ENCODE results near the gene WASHC4. TPM values are rescaled to one million over a fixed set of nuclear protein-coding genes. Genes with fewer than 3 reads are reported as not detected.

WASHC4 gene
- total RNA-seq, 2 experiments from 2014 or later, result 32.5 to 33.6 TPM

GRCh38 chr12:105104762-105105161 is 2.8 kb upstream of the WASHC4 start:
- H3K4me3 Mint-ChIP-seq, result no peak overlapping the region
- peaks cover 4 to 9% of the 10 kb centered on the region in 2 experiments for H3K27me3 ChIP-seq (ENCODE audit: control insufficient read depth in 1 of 2, insufficient read depth in 2 of 2, low read length in 2 of 2)
- H3K4me1 ChIP-seq (ENCODE audit: insufficient read depth, low read length), result peaks cover 12% of the 10 kb centered on the region
- H3K36me3 ChIP-seq (ENCODE audit: insufficient read depth, low read length), result no peaks in the 10 kb centered on the region
- no peak overlapping the region for H3K27ac Mint-ChIP-seq
- no peak overlapping the region for H3K27ac ChIP-seq (ENCODE audit: low read depth in 1 of 2, low read length in 2 of 2)
- ATAC-seq (ENCODE audit: poor library complexity) (no peak), DNase-seq (no peak)
- H3K36me3 Mint-ChIP-seq (ENCODE audit: low read depth), result peaks cover 16% of the 10 kb centered on the region
- H3K9me3 Mint-ChIP-seq, result no peaks in the 10 kb centered on the region
- H3K4me3 ChIP-seq (ENCODE audit: low read length), result no peak overlapping the region
- no peak for TF ChIP-seq CTCF (IDR thresholded peaks at IDR 0.05)
- no peaks in the 10 kb centered on the region for H3K9me3 ChIP-seq (ENCODE audit: control insufficient read depth in 1 of 2, insufficient read depth in 1 of 2, low read length in 2 of 2)
- H3K4me1 Mint-ChIP-seq (ENCODE audit: low read depth), result peaks cover 27% of the 10 kb centered on the region
- ChIA-PET POLR2A (no interaction called here), CTCF (no interaction called here)
- H3K27me3 Mint-ChIP-seq, result peaks cover 42% of the 10 kb centered on the region
- intact Hi-C loops (cut with DNase I, micrococcal nuclease), result loop anchor here in 1 of 2 experiments (5.0 to 10.0 kb wide), 8 partner anchors 128 to 1988 kb away; partner anchors contain the start of genes C12orf75, CRY1, EID3 and HCFC2

- POLR2A ChIA-PET, result interaction anchor here (1.4 to 1.8 kb wide), 2 partner anchors 386 to 969 kb away, joined by 4 to 17 read pairs; partner anchors contain the start of gene NFYB
- DNase-seq (peak in 2 of 14 experiments; percentile 10), ATAC-seq (ENCODE audit: poor library complexity) (no peak)
- CTCF ChIA-PET, result interaction anchor here (1.0 kb wide), 1 partner anchor 725 kb away, joined by 3 read pairs; no protein-coding TSS in a partner anchor
- Mint-ChIP-seq H3K9me3 (no peaks in the 10 kb centered on the region), H3K36me3 (ENCODE audit: low read depth) (peaks cover 24% of the 10 kb centered on the region), H3K27me3 (peaks cover 38% of the 10 kb centered on the region), H3K27ac (peak overlapping the region; percentile 10), H3K4me3 (peak overlapping the region; percentile 98), H3K4me1 (ENCODE audit: low read depth) (peaks cover 38% of the 10 kb centered on the region)
- H3K9me3 ChIP-seq (ENCODE audit: control insufficient read depth in 1 of 2, insufficient read depth in 1 of 2, low read length in 2 of 2), result no peaks in the 10 kb centered on the region
- peaks cover 4% of the 10 kb centered on the region for H3K36me3 ChIP-seq (ENCODE audit: insufficient read depth, low read length)
- peak overlapping the region; percentile 93 for H3K4me3 ChIP-seq (ENCODE audit: low read length)
- H3K27ac ChIP-seq (ENCODE audit: low read depth in 1 of 2, low read length in 2 of 2), result no peak overlapping the region
- TF ChIP-seq CTCF (IDR thresholded peaks at IDR 0.05), result no peak
- peaks cover 13% of the 10 kb centered on the region for H3K4me1 ChIP-seq (ENCODE audit: insufficient read depth, low read length)
- intact Hi-C loops (cut with DNase I, micrococcal nuclease), result loop anchor here in 1 of 2 experiments (5.0 to 10.0 kb wide), 7 partner anchors 126 to 1986 kb away; partner anchors contain the start of genes C12orf75, CRY1, EID3 and HCFC2
- peaks cover 4 to 9% of the 10 kb centered on the region in 2 experiments for H3K27me3 ChIP-seq (ENCODE audit: control insufficient read depth in 1 of 2, insufficient read depth in 2 of 2, low read length in 2 of 2)
These were observed 910 bp upstream of the WASHC4 start for GRCh38 chr12:105106621-105107020.

- TF ChIP-seq CTCF (IDR thresholded peaks at IDR 0.05), result no peak
- Mint-ChIP-seq H3K27me3 (peaks cover 34% of the 10 kb centered on the region), H3K4me3 (peak overlapping the region; percentile 98), H3K4me1 (ENCODE audit: low read depth) (peaks cover 43% of the 10 kb centered on the region), H3K9me3 (no peaks in the 10 kb centered on the region), H3K36me3 (ENCODE audit: low read depth) (peaks cover 29% of the 10 kb centered on the region), H3K27ac (peak overlapping the region; percentile 89)
- ChIA-PET POLR2A (interaction anchor here (0.6 to 1.8 kb wide), 11 partner anchors 9 to 1848 kb away, joined by 3 to 17 read pairs (median 3); partner anchors contain the start of genes HSP90B1, NFYB and TMEM263), CTCF (no interaction called here)
- Histone ChIP-seq H3K27me3 (ENCODE audit: control insufficient read depth in 1 of 2, insufficient read depth in 2 of 2, low read length in 2 of 2) (peaks cover 4 to 9% of the 10 kb centered on the region in 2 experiments), H3K36me3 (ENCODE audit: insufficient read depth, low read length) (peaks cover 9% of the 10 kb centered on the region), H3K27ac (ENCODE audit: low read depth in 1 of 2, low read length in 2 of 2) (no peak overlapping the region), H3K4me3 (ENCODE audit: low read length) (peak overlapping the region; percentile 93), H3K4me1 (ENCODE audit: insufficient read depth, low read length) (peaks cover 13% of the 10 kb centered on the region), H3K9me3 (ENCODE audit: control insufficient read depth in 1 of 2, insufficient read depth in 1 of 2, low read length in 2 of 2) (no peaks in the 10 kb centered on the region)
- peak in 1 of 14 experiments; percentile 11 for DNase-seq
- ATAC-seq (ENCODE audit: poor library complexity), result peak; percentile 13
- intact Hi-C loops (cut with DNase I, micrococcal nuclease), result loop anchor here in 1 of 2 experiments (5.0 to 10.0 kb wide), 7 partner anchors 125 to 1985 kb away; partner anchors contain the start of genes C12orf75, CRY1, EID3 and HCFC2
These were observed 399 bp upstream of the WASHC4 start for GRCh38 chr12:105107171-105107493.
